ENCODE results near the gene MYOD1.

MYOD1 gene

DNA sequence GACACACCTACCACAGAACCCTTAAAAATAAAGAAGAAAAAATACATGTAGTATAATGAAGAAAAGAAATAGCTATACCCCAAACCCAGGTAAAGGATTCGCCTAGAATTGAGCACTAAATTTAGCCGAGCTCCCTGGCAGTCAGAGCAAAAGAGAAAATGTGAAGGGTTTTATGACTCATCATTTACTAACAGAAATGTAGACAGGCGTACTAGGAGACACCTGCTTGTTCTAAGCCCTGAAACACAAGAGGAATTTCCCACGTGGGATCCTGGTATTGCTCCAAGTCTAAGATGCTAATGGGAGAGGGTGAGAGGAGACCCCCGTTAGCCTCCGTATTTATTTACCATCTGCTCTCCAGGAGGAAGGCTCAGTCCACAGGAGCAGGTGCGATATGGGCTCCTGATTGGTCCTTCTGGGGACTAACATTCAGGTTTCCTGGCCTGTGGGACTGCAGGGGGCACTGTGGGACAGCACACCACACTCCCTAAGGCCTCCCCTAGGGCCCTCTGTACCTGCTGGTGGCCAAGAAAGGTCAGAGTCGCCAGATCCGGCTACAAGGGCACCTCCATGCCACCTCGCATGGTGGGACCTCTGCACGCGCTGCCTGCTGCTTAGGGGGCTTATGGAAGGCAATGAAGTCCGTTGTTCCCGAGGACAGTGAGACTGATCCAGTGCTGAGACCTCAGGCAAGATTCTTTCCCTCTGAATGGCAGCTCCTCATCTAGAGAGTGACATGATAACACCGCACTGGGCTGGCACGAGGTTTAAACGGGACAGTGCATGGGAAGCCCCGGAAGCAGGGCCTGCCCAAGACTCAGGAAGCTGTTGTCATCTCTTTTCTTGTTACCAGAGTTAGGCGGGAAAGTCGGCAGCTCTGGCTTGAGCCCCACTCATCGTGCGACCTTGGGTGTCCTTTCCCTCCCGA is 41.0 kb downstream of the MYOD1 start:
- TF ChIP-seq ZNF274 (IDR thresholded peaks at IDR 0.05; ENCODE audit: low read depth, low read length) = no peak
- H3K4me3 ChIP-seq (ENCODE audit: low read length) = no peak overlapping the region

DNA sequence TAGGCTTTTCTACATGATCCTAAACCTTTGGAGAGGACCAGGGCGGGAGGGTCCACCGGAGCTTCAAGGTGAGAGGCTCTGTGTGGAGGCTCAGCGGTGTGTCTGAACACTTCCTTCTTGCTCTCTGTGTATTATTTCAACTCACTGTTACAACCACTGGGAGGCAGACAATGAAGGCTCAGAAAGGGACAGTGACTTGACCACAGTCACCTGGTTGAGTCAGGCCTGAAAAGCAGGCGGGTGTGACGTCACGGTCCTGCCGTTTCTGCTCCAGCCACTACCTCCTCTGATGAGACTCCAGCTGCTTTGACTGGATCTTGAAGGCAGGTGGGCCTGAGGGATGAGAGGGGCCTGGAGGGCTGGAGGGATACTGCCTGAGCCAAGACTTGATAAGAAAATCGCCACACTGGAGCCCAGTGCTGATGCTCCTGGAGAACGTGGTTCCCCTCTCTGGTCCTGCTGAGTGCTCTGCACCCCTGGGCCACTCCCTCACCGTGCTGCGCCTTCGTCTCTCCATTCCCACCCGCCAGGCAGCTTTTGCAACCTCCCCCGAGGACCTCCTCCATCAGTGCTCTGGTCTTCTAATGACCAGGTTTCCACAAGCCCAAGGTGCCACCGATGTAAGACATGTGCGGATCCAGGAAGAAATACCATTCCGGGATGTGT is 43.1 kb downstream of the MYOD1 start:
- no peak for TF ChIP-seq ZNF274 (IDR thresholded peaks at IDR 0.05; ENCODE audit: low read depth, low read length)
- H3K4me3 ChIP-seq (ENCODE audit: low read length) = no peak overlapping the region

DNA sequence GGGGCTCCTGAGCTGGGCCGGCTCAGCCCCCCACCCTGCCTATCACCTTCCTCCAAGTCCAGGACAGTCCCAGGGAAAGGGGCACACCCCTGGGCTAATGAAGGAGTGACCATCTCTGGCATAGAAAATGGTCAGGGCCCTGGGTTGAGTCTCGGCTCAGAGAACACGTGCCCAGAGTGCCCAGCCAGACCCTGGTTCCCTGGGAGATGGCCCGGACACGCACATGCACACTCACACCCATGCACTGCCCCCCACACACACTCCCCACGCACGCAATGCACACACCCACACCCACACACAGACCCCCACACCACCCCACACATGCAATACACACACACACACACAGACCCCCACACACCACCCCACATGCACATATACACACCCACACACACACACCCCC is 43.9 kb downstream of the MYOD1 start:
- TF ChIP-seq ZNF274 (IDR thresholded peaks at IDR 0.05; ENCODE audit: low read depth, low read length) = no peak
- H3K4me3 ChIP-seq (ENCODE audit: low read length) = no peak overlapping the region

DNA sequence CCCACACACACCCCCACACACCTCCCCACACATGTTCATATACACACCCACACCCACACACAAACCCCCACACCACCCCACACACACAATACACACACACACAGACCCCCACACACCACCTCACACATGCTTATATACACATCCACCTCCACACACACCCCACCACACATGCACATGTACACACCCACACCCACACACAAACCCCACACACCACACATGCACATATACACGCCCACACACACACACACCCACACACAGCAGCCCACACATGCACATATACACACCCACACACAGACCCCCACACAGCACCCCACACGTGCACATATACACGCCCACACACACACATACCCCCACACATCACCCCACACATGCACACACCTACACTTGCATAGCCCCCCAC is 44.3 kb downstream of the MYOD1 start:
- no peak for TF ChIP-seq ZNF274 (IDR thresholded peaks at IDR 0.05; ENCODE audit: low read depth, low read length)
- H3K4me3 ChIP-seq (ENCODE audit: low read length) = no peak overlapping the region

DNA sequence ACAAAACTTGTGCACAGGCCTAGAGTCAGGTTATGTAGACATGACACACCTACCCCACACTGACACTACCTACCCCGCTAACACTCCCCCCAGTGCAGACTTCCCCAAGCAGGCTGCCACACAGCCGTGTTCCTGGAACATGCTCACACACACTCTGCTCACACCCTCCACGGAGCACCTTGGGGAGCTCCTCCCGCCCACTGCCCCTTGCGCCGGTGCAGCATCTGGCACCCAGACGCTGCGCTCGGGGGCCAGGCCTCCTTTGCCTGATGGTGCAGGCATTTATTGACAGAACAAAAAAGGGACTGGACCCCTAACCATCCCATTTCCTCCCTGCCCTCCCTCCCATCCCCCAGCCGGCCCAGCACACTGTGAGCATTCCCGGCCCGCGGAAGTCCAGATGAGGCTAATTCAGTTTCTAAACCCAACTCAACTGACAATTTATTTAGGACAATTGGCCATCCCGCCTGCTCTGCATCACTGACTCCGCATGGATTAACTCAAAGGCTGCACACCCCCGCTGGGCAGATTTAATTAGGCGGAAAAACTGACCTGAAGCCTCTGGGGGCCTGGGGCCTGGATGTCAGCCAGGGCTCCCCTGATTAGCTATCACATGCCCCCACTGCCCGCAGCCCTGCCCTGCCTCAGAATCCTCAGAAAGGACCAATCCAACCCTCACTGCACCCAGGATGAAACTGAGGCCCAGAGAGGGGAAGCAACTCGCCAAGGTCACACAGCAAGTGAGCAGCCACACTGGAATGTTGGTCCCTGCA is 45.3 kb downstream of the MYOD1 start:
- H3K4me3 ChIP-seq (ENCODE audit: low read length) = no peak overlapping the region
- TF ChIP-seq ZNF274 (IDR thresholded peaks at IDR 0.05; ENCODE audit: low read depth, low read length) = no peak

DNA sequence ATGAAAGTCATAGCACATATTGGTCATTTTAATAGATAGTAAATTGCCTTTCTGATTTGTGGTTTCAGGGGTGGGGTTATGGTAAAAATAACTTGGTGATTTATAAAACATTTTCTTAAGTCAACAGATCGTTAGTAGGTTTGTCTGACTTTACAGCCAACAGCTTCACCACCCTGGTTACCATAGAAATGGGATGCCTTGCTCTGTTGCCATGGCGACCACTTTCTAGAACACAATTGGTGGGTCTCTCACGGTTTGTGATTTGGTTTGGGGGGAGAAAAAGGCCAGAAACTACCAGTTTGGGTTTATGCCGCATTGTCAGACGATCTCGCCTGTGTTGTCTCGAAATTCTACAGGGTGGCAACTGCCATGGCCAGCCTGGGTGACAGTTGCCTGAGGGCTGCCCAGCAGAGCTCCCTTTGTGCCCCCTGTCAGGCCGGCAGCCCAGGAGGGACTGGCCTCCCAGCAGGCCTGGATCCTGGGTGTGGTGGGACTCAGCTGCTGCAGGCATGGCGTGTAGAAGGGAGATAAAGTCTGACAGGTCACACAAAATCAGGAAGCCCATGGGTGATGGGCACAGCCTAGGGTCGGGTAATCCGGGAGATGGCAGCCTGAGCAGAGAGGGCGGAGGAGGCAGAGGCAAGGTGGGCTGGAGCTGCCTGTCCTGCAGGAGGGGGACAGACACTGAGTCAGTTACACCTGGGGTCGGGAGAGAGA is 46.1 kb downstream of the MYOD1 start:
- no peak for TF ChIP-seq ZNF274 (IDR thresholded peaks at IDR 0.05; ENCODE audit: low read depth, low read length)
- no peak overlapping the region for H3K4me3 ChIP-seq (ENCODE audit: low read length)

DNA sequence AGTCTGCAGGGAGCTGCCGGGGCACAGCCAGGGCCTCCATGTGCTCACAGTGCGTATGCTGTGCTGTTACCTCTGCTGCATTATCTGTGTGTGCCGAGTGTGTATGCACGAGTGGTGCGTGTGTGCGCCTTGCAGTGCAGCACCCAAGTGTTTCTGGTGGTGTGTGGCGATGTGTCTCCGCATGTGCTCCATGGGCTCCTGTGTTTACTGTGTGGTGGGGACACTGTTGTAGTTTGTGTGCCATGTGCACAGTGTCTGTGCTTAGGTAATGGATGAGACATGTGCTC is 46.6 kb downstream of the MYOD1 start:
- no peak for TF ChIP-seq ZNF274 (IDR thresholded peaks at IDR 0.05; ENCODE audit: low read depth, low read length)
- no peak overlapping the region for H3K4me3 ChIP-seq (ENCODE audit: low read length)

DNA sequence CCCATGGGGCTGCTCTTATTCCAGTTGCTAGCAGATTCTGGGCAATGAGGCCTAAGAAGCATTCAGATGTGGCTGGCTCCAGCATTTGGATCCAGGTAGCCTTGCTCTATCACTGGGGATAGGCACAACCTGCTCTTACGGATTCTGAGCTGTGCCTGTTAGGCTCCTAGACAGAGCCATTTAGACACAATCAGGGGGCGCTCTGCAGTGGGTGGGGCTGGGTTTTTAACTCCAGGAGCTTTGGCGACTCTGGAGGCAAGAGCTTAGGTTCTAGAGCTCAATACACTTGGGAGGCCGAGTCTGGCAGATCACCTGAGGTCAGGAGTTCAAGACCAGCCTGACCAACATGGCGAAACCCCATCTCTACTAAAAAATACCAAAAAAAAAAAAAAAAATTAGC is 47.2 kb downstream of the MYOD1 start:
- TF ChIP-seq ZNF274 (IDR thresholded peaks at IDR 0.05; ENCODE audit: low read depth, low read length) = no peak
- H3K4me3 ChIP-seq (ENCODE audit: low read length) = no peak overlapping the region

DNA sequence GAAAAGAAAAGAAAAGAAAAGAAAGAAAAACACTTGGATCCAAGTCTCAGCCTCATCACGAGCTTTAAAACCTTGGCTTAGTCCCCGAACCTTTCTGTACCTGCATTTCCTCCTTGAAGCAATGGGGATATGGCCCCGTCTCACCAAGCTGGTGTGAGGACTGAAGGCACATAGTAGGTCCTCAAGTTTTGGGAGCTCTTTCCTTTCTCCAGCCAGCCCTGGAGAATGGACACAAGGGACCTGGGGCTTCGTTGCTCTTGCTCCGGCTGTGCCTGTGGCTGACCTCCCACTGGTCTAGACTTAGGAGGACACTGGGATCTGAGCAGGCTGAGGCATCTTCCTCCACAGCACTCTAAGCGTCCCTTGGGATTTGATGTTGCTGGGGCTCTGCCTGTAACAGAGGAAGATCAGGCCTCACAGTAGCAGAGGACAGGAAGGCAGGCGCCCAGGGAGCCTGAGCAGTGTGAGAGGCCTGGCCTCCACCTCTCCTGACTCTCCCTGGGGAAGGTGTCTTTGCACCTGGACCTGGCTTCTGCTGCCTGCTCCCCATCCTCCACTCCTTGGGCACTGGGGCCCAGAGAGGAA is 48.0 kb downstream of the MYOD1 start:
- no peak overlapping the region for H3K4me3 ChIP-seq (ENCODE audit: low read length)
- no peak for TF ChIP-seq ZNF274 (IDR thresholded peaks at IDR 0.05; ENCODE audit: low read depth, low read length)

DNA sequence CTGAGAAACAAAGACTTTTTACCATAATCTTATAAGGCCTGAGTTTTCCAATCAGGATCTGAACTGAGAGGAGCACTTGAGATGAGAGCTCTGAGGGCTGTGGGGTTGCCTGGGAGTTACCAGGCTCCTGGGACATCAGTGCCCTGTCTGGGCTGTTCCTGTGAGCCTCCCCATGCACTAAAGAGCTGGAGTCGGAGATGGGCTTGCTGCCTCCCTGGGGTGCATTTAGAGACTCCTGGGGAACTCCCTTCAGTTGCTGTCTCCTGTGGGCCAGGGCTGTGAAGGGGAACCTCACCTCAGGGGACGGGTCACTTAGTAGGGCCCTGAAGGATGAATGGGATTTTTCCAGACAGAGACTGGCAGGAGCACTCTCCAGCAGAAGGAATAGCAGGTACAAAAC is 48.5 kb downstream of the MYOD1 start:
- TF ChIP-seq ZNF274 (IDR thresholded peaks at IDR 0.05; ENCODE audit: low read depth, low read length) = no peak
- no peak overlapping the region for H3K4me3 ChIP-seq (ENCODE audit: low read length)

DNA sequence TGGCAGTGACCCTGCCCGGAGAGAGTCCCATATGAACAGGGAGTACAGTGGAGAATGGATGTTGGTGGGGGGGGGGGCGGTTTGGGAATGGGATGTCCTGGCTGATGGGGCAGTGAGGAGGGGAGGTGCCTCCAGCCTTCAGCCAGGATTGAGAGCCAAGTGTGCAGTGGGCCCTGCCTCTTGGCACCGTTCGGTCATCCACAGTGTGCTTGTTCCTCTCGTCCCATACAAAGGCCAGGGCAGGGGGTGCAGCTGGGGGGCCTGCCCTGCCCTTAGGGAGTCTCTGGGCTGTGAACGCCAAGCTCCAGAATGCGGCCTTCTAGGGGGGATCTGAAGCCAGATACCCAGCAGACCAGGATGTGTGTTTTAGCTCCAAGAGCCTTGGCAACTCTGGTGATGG is 49.2 kb downstream of the MYOD1 start:
- no peak overlapping the region for H3K4me3 ChIP-seq (ENCODE audit: low read length)
- TF ChIP-seq ZNF274 (IDR thresholded peaks at IDR 0.05; ENCODE audit: low read depth, low read length) = no peak

DNA sequence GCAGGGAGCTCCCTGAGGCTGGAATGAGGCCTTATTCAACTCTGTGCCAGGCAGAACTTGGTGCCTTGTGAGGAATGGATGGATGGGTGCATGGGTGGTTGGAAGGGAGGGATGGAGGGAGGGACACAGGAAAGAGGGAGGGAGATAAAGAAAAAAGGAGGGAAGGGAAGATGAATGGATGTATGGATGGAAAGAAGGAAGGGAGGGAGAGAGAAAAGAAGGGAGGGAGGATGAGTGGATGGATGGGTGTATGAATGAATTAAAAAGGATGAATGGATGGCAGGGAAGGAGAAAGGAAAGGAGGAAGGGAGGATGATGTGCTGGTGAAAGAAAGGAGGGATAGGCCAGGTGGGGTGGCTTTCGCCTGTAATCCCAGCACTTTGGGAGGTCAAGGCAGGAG is 49.8 kb downstream of the MYOD1 start:
- no peak for TF ChIP-seq ZNF274 (IDR thresholded peaks at IDR 0.05; ENCODE audit: low read depth, low read length)

DNA sequence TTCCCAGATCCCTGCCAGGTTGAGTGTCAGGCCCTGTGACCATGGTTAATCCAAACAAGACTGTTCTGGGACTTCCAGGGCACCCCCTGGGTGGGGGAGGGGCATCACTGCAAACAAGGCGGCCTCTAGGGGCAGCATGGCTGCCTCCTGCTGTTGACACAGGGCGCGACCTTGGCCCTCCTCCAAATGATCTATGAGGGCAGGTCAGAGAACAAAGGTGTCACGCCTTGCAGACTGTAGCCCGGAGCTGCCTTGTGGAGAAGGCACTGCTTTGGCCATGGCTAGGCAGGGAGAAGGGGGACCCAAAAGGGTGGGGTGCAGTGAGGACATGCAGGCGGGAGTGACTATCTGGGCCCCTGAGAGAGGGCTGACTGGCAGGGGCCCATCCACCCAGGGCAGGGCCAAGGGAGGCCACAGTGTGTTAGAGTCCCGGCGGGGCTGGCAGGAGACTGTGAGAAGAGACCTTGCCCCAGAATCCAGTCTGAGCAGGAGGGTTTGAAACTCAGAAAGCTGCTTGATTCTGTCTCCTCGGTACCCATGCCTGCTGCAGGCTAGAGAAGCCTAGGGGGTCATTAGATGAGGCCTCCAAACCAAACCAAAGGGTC is 50.8 kb downstream of the MYOD1 start:
- H3K4me3 ChIP-seq (ENCODE audit: low read length) = no peak overlapping the region
- no peak for TF ChIP-seq ZNF274 (IDR thresholded peaks at IDR 0.05; ENCODE audit: low read depth, low read length)

More for the DNA sequence above, 49.8 kb downstream of the MYOD1 start:
- no peak overlapping the region for H3K4me3 ChIP-seq (ENCODE audit: low read length)

Data from GM08714 (cell line).